OCI-LY3 (cell line): ENCODE results near the gene ZNF561.

Experiments used
- EZH2phosphoT487 ChIP-seq: fragments of 200-600 bp; shearing (Covaris generic); IDR thresholded peaks from 2 replicates; pipeline ENCODE4 v1.6.1; 2018; ENCODE audit warnings: antibody characterized with exemption, mixed run types, low read depth
- TF ChIP-seq, protein P1 (sequence below): fragments of 200-600, 300-600 bp; sonication (generic); IDR thresholded peaks from 2 replicates; pipeline ENCODE4 v1.5.1; 2014; ENCODE audit warnings: antibody characterized with exemption, low read length, low read depth

DNA sequence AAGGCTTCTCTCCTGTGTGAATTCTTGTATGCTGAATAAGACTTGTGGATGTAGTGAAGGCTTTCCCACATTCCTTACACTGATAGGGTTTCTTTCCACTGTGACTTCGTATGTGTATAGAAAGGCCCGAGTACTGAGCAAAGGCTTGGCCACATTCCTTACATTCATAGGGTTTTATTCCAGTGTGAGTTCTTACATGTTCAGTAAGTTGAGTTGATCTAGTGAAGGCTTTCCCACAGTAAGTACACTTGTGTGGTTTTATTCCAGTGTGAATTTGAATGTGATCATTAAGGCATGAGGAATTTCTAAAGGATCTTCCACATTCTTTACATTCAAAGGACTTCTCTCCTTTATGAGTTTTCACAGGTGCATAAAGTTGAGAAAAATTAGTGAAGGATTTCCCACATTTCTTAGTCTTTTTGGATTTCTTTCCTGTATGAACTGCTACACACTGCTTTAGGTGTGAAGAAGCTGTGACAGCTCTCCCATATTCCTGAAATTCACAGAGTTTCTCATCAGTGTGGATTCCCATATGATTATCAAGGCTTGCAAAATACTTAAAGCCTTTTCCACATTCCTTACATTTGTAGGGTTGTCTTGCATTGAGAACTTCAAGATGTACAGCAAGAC, 10.4 kb downstream of the ZNF561 start:
- TF ChIP-seq, protein P1, sequence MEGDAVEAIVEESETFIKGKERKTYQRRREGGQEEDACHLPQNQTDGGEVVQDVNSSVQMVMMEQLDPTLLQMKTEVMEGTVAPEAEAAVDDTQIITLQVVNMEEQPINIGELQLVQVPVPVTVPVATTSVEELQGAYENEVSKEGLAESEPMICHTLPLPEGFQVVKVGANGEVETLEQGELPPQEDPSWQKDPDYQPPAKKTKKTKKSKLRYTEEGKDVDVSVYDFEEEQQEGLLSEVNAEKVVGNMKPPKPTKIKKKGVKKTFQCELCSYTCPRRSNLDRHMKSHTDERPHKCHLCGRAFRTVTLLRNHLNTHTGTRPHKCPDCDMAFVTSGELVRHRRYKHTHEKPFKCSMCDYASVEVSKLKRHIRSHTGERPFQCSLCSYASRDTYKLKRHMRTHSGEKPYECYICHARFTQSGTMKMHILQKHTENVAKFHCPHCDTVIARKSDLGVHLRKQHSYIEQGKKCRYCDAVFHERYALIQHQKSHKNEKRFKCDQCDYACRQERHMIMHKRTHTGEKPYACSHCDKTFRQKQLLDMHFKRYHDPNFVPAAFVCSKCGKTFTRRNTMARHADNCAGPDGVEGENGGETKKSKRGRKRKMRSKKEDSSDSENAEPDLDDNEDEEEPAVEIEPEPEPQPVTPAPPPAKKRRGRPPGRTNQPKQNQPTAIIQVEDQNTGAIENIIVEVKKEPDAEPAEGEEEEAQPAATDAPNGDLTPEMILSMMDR: no peak
- no peak for TF ChIP-seq EZH2phosphoT487
